RCC 7860 (cell line): ENCODE data around the gene LAMA3.

Experiments used
- DNase-seq: peaks from one replicate; pipeline ENCODE4 v3.0.0-alpha.2; 2015; ENCODE audit warnings: low spot score
- FAIRE-seq: peaks from 2 replicates; lab custom pipeline; 2012; peaks lifted over from hg19 to GRCh38; lab: Jason Lieb, UNC

LAMA3 gene

DNA sequence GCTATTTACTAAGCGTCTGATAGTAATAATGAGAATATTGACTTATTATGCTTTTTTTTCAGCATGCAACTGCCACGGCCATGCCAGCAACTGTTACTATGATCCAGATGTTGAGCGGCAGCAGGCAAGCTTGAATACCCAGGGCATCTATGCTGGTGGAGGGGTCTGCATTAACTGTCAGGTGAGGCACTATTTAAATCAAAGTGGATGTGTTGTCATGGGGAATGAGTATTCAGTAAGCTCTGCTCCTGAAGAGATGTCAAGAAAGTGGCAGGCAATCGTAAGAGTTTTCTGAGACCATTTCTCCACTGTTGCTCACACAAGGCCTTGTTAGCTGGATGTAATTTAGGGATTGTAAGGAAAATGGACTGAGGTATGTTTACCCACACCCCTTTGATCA, 74.1 kb downstream of the LAMA3 start:
- DNase-seq: no peak
- no peak for FAIRE-seq

GRCh38 chr18:23765931-23766330, 76.7 kb downstream of the LAMA3 start:
- no peak for FAIRE-seq
- no peak for DNase-seq

DNA sequence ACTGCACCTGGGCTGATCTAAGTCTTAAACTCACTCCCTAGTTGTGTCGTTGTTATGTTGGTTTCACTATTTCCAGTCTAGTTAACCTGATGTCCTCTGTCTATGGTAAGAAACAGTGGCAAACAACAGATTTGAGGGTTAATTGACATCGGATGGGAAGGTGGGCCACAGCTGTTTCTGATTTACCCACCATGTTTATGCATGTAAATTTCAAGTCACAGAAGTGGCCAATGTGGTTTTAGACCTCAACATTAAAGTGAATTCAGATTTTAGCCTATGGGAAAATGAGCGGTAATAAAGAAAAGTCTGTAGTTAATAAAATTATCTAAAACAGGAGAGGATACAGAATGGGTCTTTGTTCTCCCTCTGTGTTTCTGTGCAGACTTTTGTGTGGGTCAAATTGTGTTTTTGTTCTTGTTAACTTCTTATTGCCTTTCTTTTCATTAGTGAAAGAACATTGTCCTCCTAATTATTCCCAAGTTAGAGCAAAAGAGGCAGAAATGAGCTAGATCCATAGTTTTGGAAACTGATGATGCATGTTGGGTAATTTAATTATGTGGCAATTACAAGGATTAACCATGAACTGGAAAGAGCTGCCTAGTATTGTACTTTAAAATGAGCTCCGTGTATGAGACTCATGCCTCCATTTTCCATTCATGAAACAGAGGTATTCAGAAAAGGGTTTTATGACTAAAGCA, 83.2 kb downstream of the LAMA3 start:
- FAIRE-seq (no peak), DNase-seq (no peak)

- DNase-seq (no peak), FAIRE-seq (no peak)
These were observed 87.1 kb downstream of the LAMA3 start for GRCh38 chr18:23776306-23776705.

GRCh38 chr18:23778828-23779227, 89.6 kb downstream of the LAMA3 start:
- no peak for DNase-seq
- no peak for FAIRE-seq

- DNase-seq: peak; percentile 59
- no peak for FAIRE-seq
These were observed 90.5 kb downstream of the LAMA3 start for GRCh38 chr18:23779696-23780303.

GRCh38 chr18:23784832-23785245, 95.6 kb downstream of the LAMA3 start:
- FAIRE-seq: no peak
- DNase-seq: peak; percentile 19

DNA sequence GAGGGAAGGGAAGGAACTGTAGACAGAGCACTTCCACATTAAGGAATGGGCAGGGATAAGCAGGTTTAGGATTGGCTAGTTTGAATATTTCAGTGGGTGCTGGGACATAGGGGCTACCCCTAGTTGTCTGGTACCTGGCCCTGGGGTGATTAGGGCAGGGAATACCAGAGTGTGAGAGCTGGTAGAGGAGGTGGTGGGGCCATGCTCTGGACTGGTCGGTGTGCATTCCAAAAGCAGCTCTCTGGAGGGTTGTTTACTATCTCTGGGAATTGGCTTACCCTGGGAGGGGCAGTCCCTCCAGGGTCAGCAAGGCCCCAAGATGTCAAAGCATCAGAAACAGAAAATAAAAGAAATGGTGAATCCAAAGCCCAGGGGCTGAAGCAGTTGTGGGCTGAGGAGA, 103.8 kb downstream of the LAMA3 start:
- FAIRE-seq (no peak), DNase-seq (no peak)

GRCh38 chr18:23793985-23794867, 105.0 kb downstream of the LAMA3 start:
- FAIRE-seq (no peak), DNase-seq (no peak)

- no peak for FAIRE-seq
- DNase-seq: no peak
These were observed 109.0 kb downstream of the LAMA3 start for GRCh38 chr18:23798249-23798648.

GRCh38 chr18:23798824-23799223, 109.6 kb downstream of the LAMA3 start:
- FAIRE-seq: no peak
- DNase-seq: no peak

GRCh38 chr18:23799540-23799939, 110.3 kb downstream of the LAMA3 start:
- DNase-seq (no peak), FAIRE-seq (no peak)

- no peak for FAIRE-seq
These were observed 111.6 kb downstream of the LAMA3 start for GRCh38 chr18:23800902-23801301.

GRCh38 chr18:23802817-23803216, 113.6 kb downstream of the LAMA3 start:
- no peak for DNase-seq

More at GRCh38 chr18:23800902-23801301, 111.6 kb downstream of the LAMA3 start:
- no peak for DNase-seq

DNA sequence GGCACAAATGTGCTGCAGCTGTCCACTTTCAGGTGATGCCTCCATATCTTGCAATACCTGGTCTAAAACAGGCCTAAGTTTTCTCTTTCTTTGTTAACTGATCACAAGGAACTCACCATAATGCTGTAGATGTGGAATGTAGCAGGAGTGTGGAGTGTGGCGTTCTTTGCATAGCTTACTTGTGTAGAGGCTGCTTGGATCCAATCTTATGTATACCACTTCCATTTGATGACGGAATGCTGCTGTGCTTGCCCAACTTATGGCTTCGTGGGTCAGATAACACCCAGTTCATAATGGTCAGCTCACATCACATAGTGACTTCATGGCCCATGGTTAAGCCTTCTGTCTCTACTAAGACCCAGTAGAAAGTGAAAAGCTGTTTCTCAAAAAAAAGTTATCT, 114.5 kb downstream of the LAMA3 start:
- FAIRE-seq (no peak), DNase-seq (no peak)

More at GRCh38 chr18:23802817-23803216, 113.6 kb downstream of the LAMA3 start:
- no peak for FAIRE-seq

- DNase-seq: no peak
These were observed 116.6 kb downstream of the LAMA3 start for GRCh38 chr18:23805898-23806297.

DNA sequence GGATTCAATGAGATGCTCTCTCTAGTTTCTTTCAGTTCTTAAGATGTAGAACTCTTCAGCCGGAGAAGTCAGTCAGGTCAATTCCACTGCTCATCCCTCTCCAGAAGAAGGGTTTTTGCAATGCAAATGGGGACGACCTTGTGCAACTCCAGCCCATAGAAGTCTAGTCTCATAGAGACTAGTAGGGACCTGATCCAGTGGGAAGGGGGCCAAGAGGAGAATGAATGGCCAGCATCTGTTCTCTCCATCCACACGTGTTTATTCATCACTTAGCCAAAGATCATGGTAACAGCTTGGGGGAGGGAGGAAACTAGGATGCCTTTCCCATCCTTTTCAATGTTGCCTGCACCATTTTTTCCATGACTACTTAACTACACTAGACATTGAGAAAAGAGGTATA, 120.2 kb downstream of the LAMA3 start:
- FAIRE-seq (no peak), DNase-seq (no peak)

More at GRCh38 chr18:23805898-23806297, 116.6 kb downstream of the LAMA3 start:
- no peak for FAIRE-seq

- no peak for DNase-seq
- FAIRE-seq: no peak
These were observed 121.1 kb downstream of the LAMA3 start for GRCh38 chr18:23810396-23810795.

GRCh38 chr18:23811176-23811575, 121.9 kb downstream of the LAMA3 start:
- FAIRE-seq (no peak), DNase-seq (no peak)

DNA sequence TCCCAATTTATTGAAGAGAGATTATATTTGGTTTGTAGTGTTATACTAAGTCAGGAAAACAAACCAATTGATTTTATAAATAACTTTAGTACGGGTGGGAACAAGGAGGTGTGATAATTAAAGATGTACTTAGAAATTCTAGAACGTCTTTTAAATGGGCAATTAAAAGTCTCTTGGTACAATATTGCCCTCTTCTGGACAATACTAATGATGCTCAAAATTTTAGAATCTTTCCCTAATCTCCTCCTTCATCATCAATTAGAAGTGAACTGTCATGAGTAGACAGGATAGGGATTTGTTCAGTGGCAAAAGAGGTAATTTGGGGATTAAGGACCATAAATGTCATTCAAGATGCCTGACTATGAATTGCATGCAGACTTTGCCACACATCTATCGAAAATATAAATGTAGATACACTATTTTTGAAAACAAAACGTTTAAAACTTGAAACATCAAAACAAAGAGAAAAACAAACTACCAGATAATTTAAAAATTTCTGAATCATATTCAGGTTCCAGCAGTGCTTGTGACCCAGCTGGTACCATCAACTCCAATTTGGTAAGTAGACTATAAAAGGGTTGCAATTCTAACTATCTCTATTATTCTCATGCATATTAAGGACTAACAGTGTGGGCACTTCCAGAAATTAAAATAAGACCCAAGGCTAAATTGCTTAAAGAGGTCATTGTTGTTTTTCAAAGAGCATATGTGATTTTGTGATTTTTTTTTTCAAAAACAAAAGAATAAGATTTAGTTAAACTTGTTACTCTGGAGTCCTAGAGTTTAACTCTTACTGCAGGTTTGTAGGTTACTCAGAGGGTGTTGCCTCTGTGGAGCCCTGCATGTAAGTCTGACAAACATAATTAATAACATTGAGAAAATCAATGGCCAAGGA, 123.5 kb downstream of the LAMA3 start:
- FAIRE-seq: peak; percentile 66
- DNase-seq: peak; percentile 14
